HCT116 (cell line): Measurements from ENCODE around the gene TAF3.

Experiments
- CTCF ChIP-seq, 3 experiments: fragments of 200-600 bp in 1 of 3; sonication (generic) in 1 of 3; IDR thresholded peaks in 2 of 3; conservative IDR thresholded peaks in 1 of 3; 2 replicates each; pipeline ENCODE4 v1.5.1; 2012 to 2017; ENCODE audit warnings: low read depth in 2 of 3, low read length in 2 of 3, antibody characterized with exemption in 1 of 3, borderline replicate concordance in 1 of 3, control low read depth in 1 of 3, mild to moderate bottlenecking in 1 of 3, mixed read lengths in 1 of 3, mixed run types in 1 of 3, moderate library complexity in 1 of 3; ENCODE audit not compliant: insufficient read depth in 1 of 3
- POLR2A ChIP-seq: IDR thresholded peaks from 2 replicates; pipeline ENCODE4 v1.7.0; 2011; ENCODE audit warnings: borderline replicate concordance; ENCODE audit not compliant: insufficient read depth, insufficient read length; ENCODE audit errors: extremely low read depth
- POLR2AphosphoS5 ChIP-seq: IDR thresholded peaks from 2 replicates; pipeline ENCODE4 v1.6.1; 2011; ENCODE audit warnings: mild to moderate bottlenecking, low read depth, low read length, moderate library complexity

- TF ChIP-seq POLR2A (no peak), CTCF (IDR thresholded peaks at IDR 0.05 in 2 of 3, conservative IDR thresholded peaks at IDR 0.05 in 1 of 3; ENCODE audit: borderline replicate concordance in 1 of 3, insufficient read depth in 1 of 3, low read depth in 2 of 3, low read length in 2 of 3) (no peak), POLR2AphosphoS5 (no peak)
These were observed 132.9 kb downstream of the TAF3 start for GRCh38 chr10:7950981-7951847.
